Measurements from ENCODE around the gene FMNL2. TPM values are rescaled to one million over a fixed set of nuclear protein-coding genes. Genes with fewer than 3 reads are reported as not detected.

FMNL2 gene
- total RNA-seq, 1 donor from 2014 or later = 24.7 TPM

GRCh38 chr2:152558158-152558984 lies 223.4 kb downstream of the FMNL2 start:
- DNase-seq (ENCODE audit: low read depth) (no peak), FAIRE-seq (no peak)
- no peak for TF ChIP-seq CTCF (IDR thresholded peaks at IDR 0.05; ENCODE audit: insufficient read depth, low read length, severe bottlenecking)
- no peaks in the 10 kb centered on the region for H3K27me3 ChIP-seq (ENCODE audit: control insufficient read depth, insufficient read depth, low read length)
- H3K36me3 ChIP-seq (ENCODE audit: control insufficient read depth, insufficient read depth, low read length) = peaks cover 1% of the 10 kb centered on the region
- H3K4me3 ChIP-seq (ENCODE audit: low read depth, low read length) = no peak overlapping the region

GRCh38 chr2:152559008-152559407 lies 224.0 kb downstream of the FMNL2 start:
- no peak for TF ChIP-seq CTCF (IDR thresholded peaks at IDR 0.05; ENCODE audit: insufficient read depth, low read length, severe bottlenecking)
- FAIRE-seq (no peak), DNase-seq (ENCODE audit: low read depth) (no peak)
- Histone ChIP-seq H3K4me3 (ENCODE audit: low read depth, low read length) (no peak overlapping the region), H3K27me3 (ENCODE audit: control insufficient read depth, insufficient read depth, low read length) (no peaks in the 10 kb centered on the region), H3K36me3 (ENCODE audit: control insufficient read depth, insufficient read depth, low read length) (peaks cover 1% of the 10 kb centered on the region)

DNA sequence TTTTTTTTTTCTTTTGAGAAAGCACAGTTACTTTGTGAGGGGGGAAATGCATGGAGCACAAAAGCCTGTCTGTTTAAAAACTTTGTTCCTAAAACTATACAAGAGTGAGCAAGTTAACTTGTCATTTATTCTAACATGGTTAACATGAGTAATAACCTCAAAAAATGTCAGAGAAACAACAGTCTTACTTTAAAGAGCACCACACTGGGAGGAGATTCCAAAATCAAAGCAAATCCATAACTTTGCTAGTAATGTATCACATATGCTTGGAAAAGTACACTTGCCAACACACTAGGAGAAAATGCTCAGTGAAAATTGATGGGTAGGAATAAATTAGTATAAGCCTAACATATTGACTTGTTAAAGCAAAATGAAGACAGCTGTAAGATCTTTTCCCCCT lies 225.2 kb downstream of the FMNL2 start:
- H3K36me3 ChIP-seq (ENCODE audit: control insufficient read depth, insufficient read depth, low read length) = peaks cover 2% of the 10 kb centered on the region
- no peak for TF ChIP-seq CTCF (IDR thresholded peaks at IDR 0.05; ENCODE audit: insufficient read depth, low read length, severe bottlenecking)
- DNase-seq (ENCODE audit: low read depth) (peak; percentile 19), FAIRE-seq (no peak)
- H3K4me3 ChIP-seq (ENCODE audit: low read depth, low read length) = no peak overlapping the region
- H3K27me3 ChIP-seq (ENCODE audit: control insufficient read depth, insufficient read depth, low read length) = no peaks in the 10 kb centered on the region

DNA sequence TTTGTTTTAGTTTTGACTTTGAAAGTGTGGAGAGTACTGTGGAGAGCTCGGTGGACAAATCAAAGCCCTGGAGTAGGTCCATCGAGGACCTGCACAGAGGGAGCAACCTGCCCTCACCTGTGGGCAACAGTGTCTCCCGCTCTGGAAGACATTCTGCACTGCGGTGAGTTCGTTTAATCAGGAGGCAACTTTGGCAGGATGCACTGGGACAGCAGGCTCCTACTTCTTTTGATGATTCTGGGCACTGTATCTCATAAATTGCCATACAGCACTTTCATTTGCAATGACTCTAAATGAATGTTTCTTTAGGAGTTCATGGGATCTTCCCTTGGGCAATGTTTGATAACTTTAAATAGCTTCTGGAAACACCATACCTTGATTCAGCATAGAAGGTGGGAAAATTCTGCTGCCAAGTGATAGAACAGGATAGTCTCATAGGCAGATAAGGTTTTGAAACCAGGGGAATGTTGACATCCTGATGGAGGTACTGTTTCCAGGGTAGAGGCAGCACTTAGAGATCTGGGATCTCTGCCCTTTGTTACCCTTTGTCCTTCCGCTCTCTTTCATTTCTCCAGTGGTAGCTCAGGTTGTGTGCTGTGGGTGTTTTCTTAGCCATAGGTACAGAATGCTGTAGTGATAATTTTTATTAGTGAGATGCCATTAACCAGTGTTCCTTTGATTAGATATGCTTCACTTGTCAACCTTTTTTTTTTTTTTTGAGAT lies 226.1 kb downstream of the FMNL2 start:
- H3K36me3 ChIP-seq (ENCODE audit: control insufficient read depth, insufficient read depth, low read length) = peaks cover 3% of the 10 kb centered on the region
- no peak overlapping the region for H3K4me3 ChIP-seq (ENCODE audit: low read depth, low read length)
- TF ChIP-seq CTCF (IDR thresholded peaks at IDR 0.05; ENCODE audit: insufficient read depth, low read length, severe bottlenecking) = no peak
- DNase-seq (ENCODE audit: low read depth) (no peak), FAIRE-seq (no peak)
- H3K27me3 ChIP-seq (ENCODE audit: control insufficient read depth, insufficient read depth, low read length) = no peaks in the 10 kb centered on the region

- H3K4me3 ChIP-seq (ENCODE audit: low read depth, low read length) = no peak overlapping the region
- DNase-seq (ENCODE audit: low read depth) (no peak), FAIRE-seq (no peak)
- H3K36me3 ChIP-seq (ENCODE audit: control insufficient read depth, insufficient read depth, low read length) = peaks cover 3% of the 10 kb centered on the region
- no peaks in the 10 kb centered on the region for H3K27me3 ChIP-seq (ENCODE audit: control insufficient read depth, insufficient read depth, low read length)
- no peak for TF ChIP-seq CTCF (IDR thresholded peaks at IDR 0.05; ENCODE audit: insufficient read depth, low read length, severe bottlenecking)
Measured at GRCh38 chr2:152562198-152562884, 227.4 kb downstream of the FMNL2 start.
